H1 (cell line): ENCODE data around the gene PIWIL1. TPM values are rescaled to one million over a fixed set of nuclear protein-coding genes. Genes with fewer than 3 reads are reported as not detected.

Experiments
- YY1 ChIP-seq: IDR thresholded peaks from 2 replicates; pipeline ENCODE4 v1.6.1; 2011; ENCODE audit warnings: low read depth, mild to moderate bottlenecking, low read length
- polyA plus RNA-seq, 7 experiments: library from polyadenylated mRNA; depleted of rRNA in 3 of 7; stranded (reverse) in 5 of 7; unstranded in 2 of 7; fragments of >200 nt in 5 of 7; fragments of 200-250 nt in 2 of 7; gene quantifications; 1 replicate in 5 of 7; 2 replicates in 1 of 7; 4 replicates in 1 of 7; pipeline versions ENCODE4 v1.2.1 to v1.2.3, GENCODE V29; 2011 to 2013; ENCODE audit warnings: missing spikeins in 2 of 7, mixed read lengths in 2 of 7
- total RNA-seq: library from RNA; stranded (reverse); fragmentation: NEBNext Ultra II Directional; extraction: Animal tissue kit (Norgen Biotek cat#: 25700); gene quantifications from 2 replicates; pipeline ENCODE4 v1.2.1, GENCODE V29; 2021

PIWIL1 gene
- total and polyA plus RNA-seq, 2 of the 8 experiments (the other 6 are each of a cell fraction or from before 2014, with no cell fraction given) = not detected

DNA sequence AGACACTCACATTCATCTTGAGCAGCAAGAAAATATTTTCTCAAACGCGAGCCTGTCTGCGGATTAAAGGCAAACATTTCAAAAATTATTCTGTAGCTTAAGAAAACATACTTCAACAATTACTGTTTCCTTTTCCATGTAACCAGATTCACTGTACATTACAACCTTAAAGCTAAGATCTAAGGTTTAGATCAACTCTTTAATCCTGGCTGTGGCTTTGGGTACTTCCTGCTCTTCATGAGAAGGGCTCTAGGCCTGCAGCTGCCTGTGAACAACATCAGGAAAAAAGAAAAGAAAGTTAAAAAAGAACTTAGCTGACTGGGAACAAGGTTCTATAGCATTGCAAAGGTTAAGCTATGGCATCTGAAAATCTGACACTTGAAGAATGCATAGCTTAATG is 21.4 kb upstream of the PIWIL1 start (continued):
- TF ChIP-seq YY1 = no peak
